Left lung (tissue), 10 donors: ENCODE measurements around the gene CMIP. TPM values are rescaled to one million over a fixed set of nuclear protein-coding genes. Genes with fewer than 3 reads are reported as not detected.

Source experiments
- ATAC-seq: fragments of 200-7000 bp; cut with Tn5 transposase; one replicate; pipeline ENCODE4 v1.9.1; 2020; ENCODE audit warnings: moderate library complexity
- DNase-seq, 4 donors: peaks; one replicate each; pipeline ENCODE4 v3.0.0-alpha.2; 2013 to 2020
- H3K27ac ChIP-seq, 2 donors: fragments of 200-600 bp; sonication (generic) in 1 of 2; one replicate each; pipeline versions ENCODE4 v1.5.0 to v1.8.0; 2020 to 2021
- H3K27me3 ChIP-seq, 2 donors: fragments of 200-600 bp; sonication (generic) in 1 of 2; one replicate each; pipeline versions ENCODE4 v1.5.0 to v1.8.0; 2020 to 2021
- H3K36me3 ChIP-seq, 2 donors: fragments of 200-600 bp; sonication (generic) in 1 of 2; one replicate each; pipeline versions ENCODE4 v1.5.0 to v1.8.0; 2020 to 2021
- H3K4me1 ChIP-seq, 2 donors: fragments of 200-600 bp; one replicate each; pipeline ENCODE4 v1.8.0; 2021
- H3K4me3 ChIP-seq, 2 donors: fragments of 200-600 bp; sonication (generic) in 1 of 2; one replicate each; pipeline versions ENCODE4 v1.5.0 to v1.8.0; 2020 to 2021; ENCODE audit warnings: mild to moderate bottlenecking in 1 of 2
- H3K9me3 ChIP-seq, 2 donors: fragments of 200-600 bp; sonication (generic) in 1 of 2; one replicate each; pipeline versions ENCODE4 v1.5.0 to v1.8.0; 2020 to 2021
- intact Hi-C, 2 donors: fragments of 100-400 bp; cut with DNase I; formaldehyde crosslinking; loops; one replicate each; pipeline versions ENCODE4 v1.11.2 to v1.14.2; 2022
- polyA plus RNA-seq, 6 donors: library from polyadenylated mRNA; unstranded; fragments of 120-200 nt; gene quantifications; one replicate each; pipeline ENCODE4 v1.2.1, GENCODE V29; 2013; ENCODE audit not compliant: insufficient read length in 6 of 6
- total RNA-seq, 2 donors: library from RNA; stranded (reverse); fragmentation: NEBNext Ultra II Directional; extraction: Animal tissue kit (Norgen Biotek cat#: 25700); gene quantifications; one replicate each; pipeline ENCODE4 v1.2.1, GENCODE V29; 2021
- TF ChIP-seq, protein P1 (sequence below), 2 donors: fragments of 200-600 bp; sonication (generic) in 1 of 2; IDR thresholded peaks; one replicate each; pipeline versions ENCODE4 v1.5.0 to v1.8.0; 2021; ENCODE audit warnings: antibody characterized with exemption in 2 of 2
- donor health status: DM: no; HTN: yes; CAD: no.
- donor health status: DM: no; HTN: no; CAD: no.

Gene CMIP
- total and polyA plus RNA-seq, 8 donors = 35.3 to 55.8 (median 40.4) TPM

DNA sequence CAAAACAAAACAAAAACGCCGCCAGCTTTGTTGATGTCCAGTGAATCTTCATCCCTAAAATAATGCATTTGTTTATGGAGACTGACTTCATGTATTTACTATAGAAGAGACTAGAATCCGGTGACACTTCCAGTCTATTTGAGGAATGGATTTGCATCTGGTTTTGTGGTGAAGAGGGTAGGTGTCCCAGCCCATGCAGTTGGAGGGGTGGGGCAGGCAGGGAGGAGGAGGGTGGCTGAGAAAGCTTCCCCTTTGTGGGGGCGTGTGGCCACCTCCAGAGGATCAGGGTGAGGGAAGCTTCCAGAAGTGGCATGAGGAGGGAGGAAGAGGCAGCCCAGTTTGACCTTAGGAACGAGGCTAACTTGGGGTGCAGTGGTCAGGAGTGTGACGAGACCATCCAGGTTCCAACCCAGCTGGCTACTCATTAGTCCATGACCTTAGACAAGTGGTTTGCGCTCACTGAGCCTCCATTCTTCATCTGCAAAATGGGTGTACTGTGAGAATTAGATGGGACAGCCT is 69.5 kb downstream of the CMIP start:
- TF ChIP-seq, protein P1, sequence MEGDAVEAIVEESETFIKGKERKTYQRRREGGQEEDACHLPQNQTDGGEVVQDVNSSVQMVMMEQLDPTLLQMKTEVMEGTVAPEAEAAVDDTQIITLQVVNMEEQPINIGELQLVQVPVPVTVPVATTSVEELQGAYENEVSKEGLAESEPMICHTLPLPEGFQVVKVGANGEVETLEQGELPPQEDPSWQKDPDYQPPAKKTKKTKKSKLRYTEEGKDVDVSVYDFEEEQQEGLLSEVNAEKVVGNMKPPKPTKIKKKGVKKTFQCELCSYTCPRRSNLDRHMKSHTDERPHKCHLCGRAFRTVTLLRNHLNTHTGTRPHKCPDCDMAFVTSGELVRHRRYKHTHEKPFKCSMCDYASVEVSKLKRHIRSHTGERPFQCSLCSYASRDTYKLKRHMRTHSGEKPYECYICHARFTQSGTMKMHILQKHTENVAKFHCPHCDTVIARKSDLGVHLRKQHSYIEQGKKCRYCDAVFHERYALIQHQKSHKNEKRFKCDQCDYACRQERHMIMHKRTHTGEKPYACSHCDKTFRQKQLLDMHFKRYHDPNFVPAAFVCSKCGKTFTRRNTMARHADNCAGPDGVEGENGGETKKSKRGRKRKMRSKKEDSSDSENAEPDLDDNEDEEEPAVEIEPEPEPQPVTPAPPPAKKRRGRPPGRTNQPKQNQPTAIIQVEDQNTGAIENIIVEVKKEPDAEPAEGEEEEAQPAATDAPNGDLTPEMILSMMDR (IDR thresholded peaks at IDR 0.05) = no peak
- H3K36me3 ChIP-seq = peaks cover 0 to 6% of the 10 kb centered on the region in 2 donors

DNA sequence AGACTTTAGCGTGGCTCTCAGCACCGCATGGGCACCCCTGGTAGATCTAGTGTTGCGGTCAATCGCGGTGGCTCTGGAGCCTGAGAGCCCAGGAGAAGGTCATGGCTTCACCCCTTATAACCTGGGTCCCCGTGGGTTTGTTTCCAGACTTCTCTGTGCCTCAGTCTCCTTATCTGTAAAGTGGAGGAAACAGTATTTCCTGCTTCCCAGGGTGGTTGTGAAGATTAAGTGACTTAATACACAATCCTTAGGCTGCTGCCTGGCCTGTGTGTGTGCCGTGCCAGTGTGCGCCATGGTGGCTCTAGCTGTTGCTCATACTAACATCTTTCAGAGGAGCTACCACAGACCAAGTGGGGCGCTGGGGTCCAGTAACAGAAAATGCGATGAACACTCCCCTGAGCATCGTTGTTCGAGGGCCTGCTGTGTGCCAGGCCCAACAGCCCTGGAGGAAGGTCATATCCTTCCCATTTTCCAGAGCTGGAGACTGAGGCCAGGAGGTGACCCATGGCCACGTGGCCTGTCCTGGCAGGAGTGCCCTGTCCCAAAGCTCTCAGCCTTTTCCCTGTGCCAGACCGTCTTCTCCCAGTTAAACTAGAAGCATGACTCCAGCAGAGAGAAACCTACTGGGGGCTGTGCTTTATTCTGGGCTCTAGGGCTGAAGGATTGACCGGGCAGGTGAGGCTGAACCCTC is 70.1 kb downstream of the CMIP start:
- peaks cover 17 to 49% of the 10 kb centered on the region in 2 donors for H3K4me1 ChIP-seq
- H3K27ac ChIP-seq = peak overlapping the region in 1 of 2 donors; percentile 18
- TF ChIP-seq, protein P1 (IDR thresholded peaks at IDR 0.05) = no peak
- peaks cover 0 to 6% of the 10 kb centered on the region in 2 donors for H3K36me3 ChIP-seq
- no peak overlapping the region for H3K4me3 ChIP-seq
- no peaks in the 10 kb centered on the region for H3K9me3 ChIP-seq
- ATAC-seq (no peak), DNase-seq (no peak)
- intact Hi-C loops = no loop called here
- H3K27me3 ChIP-seq = no peaks in the 10 kb centered on the region

More for the DNA sequence above, 69.5 kb downstream of the CMIP start:
- H3K27ac ChIP-seq = peak overlapping the region; percentile 69 to 70
- intact Hi-C loops = no loop called here
- no peaks in the 10 kb centered on the region for H3K27me3 ChIP-seq
- no peaks in the 10 kb centered on the region for H3K9me3 ChIP-seq
- peaks cover 17 to 43% of the 10 kb centered on the region in 2 donors for H3K4me1 ChIP-seq
- ATAC-seq (peak; percentile 48), DNase-seq (peak in 1 of 4 donors; percentile 60)
- no peak overlapping the region for H3K4me3 ChIP-seq

DNA sequence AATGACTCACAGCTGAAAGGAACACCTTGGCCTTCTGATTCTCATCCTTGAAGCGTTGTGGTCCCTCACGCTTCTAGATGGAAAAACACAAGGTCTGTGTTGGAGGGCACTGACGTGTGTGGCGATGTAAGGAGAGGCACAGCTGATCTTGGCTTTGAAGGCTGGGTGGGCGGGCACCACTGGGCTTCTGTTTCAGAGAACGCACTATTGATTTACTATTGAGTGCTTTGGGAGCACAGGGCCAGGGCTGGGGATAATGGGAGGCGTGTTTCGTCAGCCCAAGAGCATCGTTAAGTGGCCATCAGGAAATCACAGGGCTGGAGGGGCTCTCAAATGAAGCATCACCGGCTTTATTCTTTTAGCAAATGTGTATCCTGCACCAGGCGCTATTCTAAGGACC is 70.7 kb downstream of the CMIP start:
- Histone ChIP-seq H3K4me1 (peaks cover 17 to 55% of the 10 kb centered on the region in 2 donors), H3K9me3 (no peaks in the 10 kb centered on the region), H3K27me3 (no peaks in the 10 kb centered on the region), H3K4me3 (no peak overlapping the region), H3K36me3 (peaks cover 0 to 6% of the 10 kb centered on the region in 2 donors), H3K27ac (peak overlapping the region in 1 of 2 donors; percentile 18)
- ATAC-seq = peak; percentile 7
- intact Hi-C loops = no loop called here
- no peak for DNase-seq
- TF ChIP-seq, protein P1 (IDR thresholded peaks at IDR 0.05) = no peak

DNA sequence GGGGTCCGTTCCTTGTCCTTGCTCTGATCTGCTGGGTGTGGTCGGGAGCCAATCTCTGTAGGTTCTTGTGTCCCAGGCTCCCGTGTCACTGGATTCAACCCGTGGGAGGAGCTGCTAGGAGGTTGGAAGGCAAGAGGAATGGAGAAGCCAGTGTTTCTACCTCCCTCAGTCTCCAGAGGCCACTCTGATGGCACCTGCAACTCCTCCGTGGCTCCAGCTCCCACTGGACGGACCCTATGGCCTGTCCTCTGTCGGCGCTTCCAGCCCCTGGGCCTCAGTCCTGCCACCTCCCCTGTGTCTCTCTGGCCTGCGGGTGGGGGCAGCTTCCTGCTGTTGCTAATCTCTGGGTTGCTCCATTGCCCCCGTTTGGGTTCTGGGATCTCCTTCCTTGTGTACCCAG is 71.1 kb downstream of the CMIP start:
- Histone ChIP-seq H3K4me1 (peaks cover 17 to 60% of the 10 kb centered on the region in 2 donors), H3K27me3 (no peaks in the 10 kb centered on the region), H3K27ac (no peak overlapping the region), H3K36me3 (peaks cover 0 to 6% of the 10 kb centered on the region in 2 donors), H3K9me3 (no peaks in the 10 kb centered on the region), H3K4me3 (no peak overlapping the region)
- TF ChIP-seq, protein P1 (IDR thresholded peaks at IDR 0.05) = no peak
- intact Hi-C loops = no loop called here
- DNase-seq = no peak
- no peak for ATAC-seq

DNA sequence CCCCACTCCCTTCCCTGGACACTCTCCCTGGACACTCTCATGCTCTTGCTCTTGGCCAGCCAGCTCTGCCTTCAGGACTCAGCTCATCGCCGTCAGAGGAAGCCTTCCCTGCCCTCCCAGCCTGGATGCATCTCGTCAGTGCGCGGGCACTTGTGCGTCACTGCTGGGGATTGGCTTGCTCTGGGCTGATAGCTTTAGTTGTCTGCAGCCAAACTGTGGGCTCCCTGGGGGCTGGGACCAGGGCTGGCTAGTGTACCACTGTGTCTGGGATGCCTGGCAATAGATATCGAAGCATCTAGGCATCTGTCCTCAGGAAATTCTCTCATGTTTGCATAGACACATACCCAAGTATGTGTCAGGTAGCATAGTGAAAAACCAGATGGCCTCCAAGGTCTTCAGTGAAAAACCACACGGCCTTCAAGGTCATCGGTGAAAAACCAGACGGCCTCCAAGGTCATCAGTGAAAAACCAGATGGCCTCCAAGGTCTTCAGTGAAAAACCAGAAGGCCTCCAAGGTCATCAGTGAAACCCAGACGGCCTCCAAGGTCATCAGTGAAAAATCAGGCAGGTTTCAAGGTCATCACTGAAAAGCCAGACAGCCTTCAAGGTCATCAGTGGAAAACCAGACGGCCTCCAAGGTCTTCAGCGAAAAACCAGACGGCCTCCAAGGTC is 72.0 kb downstream of the CMIP start:
- intact Hi-C loops = no loop called here
- TF ChIP-seq, protein P1 (IDR thresholded peaks at IDR 0.05) = no peak
- no peak overlapping the region for H3K27ac ChIP-seq
- H3K4me3 ChIP-seq = no peak overlapping the region
- no peaks in the 10 kb centered on the region for H3K27me3 ChIP-seq
- no peaks in the 10 kb centered on the region for H3K9me3 ChIP-seq
- peaks cover 17 to 68% of the 10 kb centered on the region in 2 donors for H3K4me1 ChIP-seq
- DNase-seq (no peak), ATAC-seq (no peak)
- H3K36me3 ChIP-seq = peaks cover 0 to 6% of the 10 kb centered on the region in 2 donors
